CD4-positive, alpha-beta T cell treated with Interleukin-6 for 4 hours (primary cell): ENCODE data around the gene C1QTNF2.

ENCODE experiments used
- DNase-seq: peaks from one replicate; pipeline ENCODE4 v3.0.0-alpha.2; 2020; ENCODE audit warnings: mixed read lengths

Gene C1QTNF2

GRCh38 chr5:160369990-160370712 is at the start of gene C1QTNF2:
TSS of gene C1QTNF2 (minus strand) at chr5:160370626. CDS start at chr5:160355011, 15,615 bp downstream.
- no peak for DNase-seq

GRCh38 chr5:160420331-160420610 is 49.8 kb upstream of the C1QTNF2 start:
- no peak for DNase-seq

DNA sequence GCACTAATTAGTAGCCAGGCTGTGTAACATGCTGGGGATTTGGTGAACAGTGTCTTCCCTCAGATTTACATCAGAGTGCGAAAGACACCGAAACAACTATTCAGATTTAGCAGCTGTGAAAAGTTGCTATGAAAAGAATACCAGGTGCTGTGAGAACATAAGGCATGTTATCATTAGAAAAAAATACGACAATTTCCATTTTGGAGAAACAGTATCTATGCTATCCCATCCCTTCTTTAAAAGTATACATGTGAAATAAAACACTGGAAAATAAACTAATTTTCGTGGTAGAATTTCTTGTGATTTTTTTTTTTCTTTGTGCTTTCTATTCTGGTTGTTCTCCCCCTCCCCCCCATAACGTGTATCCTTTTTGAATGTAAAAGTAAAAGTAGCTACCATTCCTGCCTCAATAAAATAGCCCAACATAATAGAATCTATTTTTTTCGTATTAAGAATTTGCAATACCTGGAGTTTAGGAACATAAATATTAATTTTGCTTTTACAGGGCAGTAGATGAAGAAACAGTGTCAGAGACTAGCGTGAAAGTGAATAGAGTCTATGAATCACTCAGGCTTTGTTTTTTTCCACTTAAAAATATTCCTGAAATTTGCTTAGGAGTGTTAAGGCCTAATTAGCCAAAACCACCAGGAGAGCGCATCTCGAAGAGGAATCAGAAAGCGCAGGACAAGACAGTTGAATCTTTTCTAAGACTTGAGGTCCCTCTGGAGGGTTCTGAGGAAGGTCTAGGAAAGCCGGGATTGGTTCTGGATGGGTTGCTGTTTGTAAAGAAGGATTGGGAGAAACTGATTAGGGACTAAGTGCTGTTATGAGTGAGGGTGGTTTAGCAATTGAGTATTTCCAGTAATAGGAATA is 49.3 kb upstream of the C1QTNF2 start:
- no peak for DNase-seq

DNA sequence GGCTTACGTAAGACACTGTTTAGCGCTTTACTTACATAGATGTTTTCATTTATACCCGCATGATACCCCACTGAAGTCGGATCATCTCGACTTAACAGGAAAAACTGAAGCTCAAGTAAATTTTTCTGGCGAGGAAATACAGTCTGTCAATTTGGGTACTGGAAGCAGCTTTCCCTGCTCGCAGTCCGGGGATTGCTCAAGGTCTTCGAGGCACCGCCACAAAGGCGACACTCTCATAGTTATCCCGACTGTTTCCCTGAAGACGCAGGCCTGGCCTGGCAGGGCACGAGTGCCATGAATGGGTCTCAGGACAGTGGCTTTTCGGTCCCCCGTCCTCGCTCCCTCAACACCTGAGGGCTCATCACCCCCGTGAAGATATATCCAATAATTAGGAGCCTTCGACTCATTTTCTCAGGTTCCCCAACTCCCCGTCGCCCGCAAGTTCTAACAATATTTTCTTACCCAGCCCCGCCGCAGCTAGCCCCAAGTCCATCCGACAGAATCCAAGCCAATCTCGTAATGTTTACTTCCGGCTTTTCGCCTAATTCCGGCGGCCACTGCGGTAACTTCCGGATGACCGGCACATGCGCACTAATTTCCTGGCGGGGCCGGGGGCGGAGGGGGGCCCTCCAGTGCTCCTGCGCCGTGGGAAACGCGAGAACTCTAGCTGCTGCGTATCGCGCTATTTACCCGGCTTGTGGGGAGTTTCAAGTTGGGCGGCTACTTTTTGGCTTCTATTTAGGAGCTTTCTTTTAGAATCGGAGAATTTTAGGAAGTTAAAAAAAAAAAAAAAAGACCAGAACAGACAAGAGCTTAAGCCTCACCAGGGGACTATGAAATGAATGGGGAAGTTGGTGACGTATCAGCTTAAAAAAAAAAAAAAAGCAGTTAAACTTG is 48.4 kb upstream of the C1QTNF2 start, which contains the start of gene SLU7:
TSS of gene SLU7 (minus strand) at position 521 of the 897 bp plus-strand sequence. CDS start 3,787 bp downstream, outside the sequence.
- DNase-seq = peak; percentile 91

GRCh38 chr5:160399402-160400353 is 29.3 kb upstream of the C1QTNF2 start, which contains the start of gene FAM200C:
TSS of gene FAM200C (minus strand) at chr5:160400054. CDS start at chr5:160395490, 4,564 bp downstream.
- peak; percentile 74 for DNase-seq

GRCh38 chr5:160398806-160399205 is 28.4 kb upstream of the C1QTNF2 start:
- DNase-seq = no peak

GRCh38 chr5:160397492-160397891 is 27.1 kb upstream of the C1QTNF2 start:
- no peak for DNase-seq

- no peak for DNase-seq
Measured at GRCh38 chr5:160395111-160395510, 24.7 kb upstream of the C1QTNF2 start.

- no peak for DNase-seq
Measured at GRCh38 chr5:160390787-160391696, 20.6 kb upstream of the C1QTNF2 start.

DNA sequence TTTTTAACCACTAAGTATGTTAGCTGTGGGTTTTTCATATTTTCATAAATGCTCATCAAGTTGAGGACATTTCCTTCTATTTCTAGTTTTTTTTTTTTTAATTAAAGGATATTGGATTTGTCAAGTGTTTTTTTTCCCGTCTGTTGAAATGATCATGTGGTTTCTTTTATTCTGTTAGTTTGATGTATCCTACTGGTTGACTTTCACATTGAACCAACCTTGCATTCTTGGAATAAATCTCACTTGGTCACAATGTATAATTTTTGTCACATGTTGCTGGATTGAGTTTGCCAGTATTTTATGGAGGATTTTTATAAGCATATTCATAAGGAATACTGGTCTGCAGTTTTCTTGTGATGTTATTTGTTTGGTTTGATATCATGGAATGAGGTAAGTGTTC is 17.0 kb upstream of the C1QTNF2 start:
- DNase-seq = no peak

DNA sequence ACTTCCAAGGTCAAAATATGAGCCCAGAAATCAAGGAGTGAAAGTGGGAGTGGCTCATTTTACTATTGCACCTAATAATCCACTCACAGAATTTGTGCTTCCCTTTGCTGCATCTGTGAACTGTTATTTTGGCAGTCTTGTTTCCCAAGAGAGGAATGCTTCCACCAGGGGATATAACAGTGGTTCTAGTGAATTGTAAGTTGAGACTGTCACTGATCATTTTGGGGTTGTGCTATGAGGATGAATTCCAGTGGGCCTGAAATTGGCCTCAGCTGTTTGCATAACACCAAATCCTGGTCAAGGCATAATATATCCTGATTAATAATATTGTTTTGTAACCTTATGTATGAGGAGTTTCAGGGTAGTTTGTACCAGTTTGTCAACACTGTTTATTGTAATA is 15.1 kb upstream of the C1QTNF2 start:
- no peak for DNase-seq

- DNase-seq = no peak
Measured at GRCh38 chr5:160384681-160385080, 14.3 kb upstream of the C1QTNF2 start.

- DNase-seq = no peak
Measured at GRCh38 chr5:160382346-160382745, 11.9 kb upstream of the C1QTNF2 start.

GRCh38 chr5:160380041-160380440 is 9.6 kb upstream of the C1QTNF2 start:
- DNase-seq = no peak

DNA sequence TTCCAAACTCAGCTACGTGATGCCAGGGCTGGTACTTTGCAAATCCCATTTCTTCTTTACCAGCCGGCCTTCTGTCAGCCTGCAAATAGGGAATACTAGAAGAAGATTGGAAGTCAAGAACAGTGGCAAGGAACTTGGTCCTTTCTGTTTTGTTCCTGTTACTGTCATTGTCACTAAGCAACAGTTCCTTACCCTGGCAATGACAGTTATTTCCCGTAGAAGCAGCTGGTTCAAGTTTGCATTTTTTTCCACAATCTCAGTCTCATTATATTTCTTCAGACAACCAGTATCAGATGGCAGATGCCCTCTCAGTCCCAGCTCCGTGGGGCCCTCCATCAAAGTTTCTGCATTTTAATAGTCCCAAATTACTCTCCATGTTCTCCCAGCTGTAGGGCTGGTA is 9.1 kb upstream of the C1QTNF2 start:
- DNase-seq = no peak

- DNase-seq = no peak
Measured at GRCh38 chr5:160378330-160378729, 7.9 kb upstream of the C1QTNF2 start.

DNA sequence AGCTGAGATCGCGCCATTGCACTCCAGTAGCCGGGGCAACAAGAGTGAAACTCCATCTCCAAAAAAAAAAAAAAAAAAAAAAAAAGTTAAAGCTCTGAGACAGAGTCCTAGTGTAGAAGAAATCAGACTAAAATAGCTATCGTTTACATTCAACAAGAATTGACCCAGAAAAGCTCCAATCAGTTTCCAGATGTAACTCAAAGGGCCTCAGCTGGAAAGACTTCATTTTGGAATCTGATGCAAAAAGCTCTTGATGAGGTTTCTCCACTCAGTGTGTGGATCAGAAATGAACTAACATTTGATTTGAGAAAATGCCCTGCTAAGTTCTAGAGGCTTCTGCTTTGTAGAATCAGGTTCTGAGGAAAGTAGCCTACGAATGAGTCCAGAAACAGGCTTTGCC is 7.2 kb upstream of the C1QTNF2 start:
- DNase-seq = no peak

DNA sequence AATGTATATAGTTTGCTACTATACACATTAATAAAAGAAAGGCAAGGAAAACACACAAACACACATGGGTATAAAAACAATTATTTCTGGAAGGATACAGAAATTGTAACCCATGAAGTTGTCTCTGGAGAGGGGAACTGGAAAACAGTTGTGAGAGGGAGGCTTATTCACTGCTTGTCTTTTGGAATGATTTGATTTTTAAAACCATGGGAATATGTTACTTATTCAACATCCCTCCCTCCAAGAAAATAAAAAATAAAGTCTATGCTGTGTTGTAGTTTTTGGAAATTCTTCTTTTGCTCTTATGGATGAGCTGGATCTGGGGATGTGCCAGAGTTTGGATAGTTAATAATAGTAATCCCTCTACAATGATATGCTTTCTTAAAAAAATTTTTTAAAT is 6.0 kb upstream of the C1QTNF2 start:
- DNase-seq = no peak

DNA sequence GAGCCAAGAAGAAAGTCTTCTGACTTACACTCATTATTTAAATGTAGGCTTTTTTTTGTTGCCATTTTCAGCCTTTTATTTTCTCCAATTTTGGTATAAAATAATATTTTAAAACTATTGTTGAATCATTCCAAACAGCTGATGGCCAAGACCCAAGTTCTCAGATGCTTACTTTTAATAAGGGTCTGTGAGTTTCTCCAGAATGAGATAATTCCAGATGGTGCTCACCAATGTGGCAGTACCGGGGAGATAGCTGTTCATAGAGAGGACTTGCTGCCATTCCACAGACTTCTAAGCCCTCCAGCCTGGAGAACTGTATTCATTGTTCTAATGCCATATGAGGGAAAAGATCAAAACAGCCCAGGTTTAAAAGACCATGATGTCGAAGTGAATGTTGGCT is 5.3 kb upstream of the C1QTNF2 start:
- DNase-seq = no peak

DNA sequence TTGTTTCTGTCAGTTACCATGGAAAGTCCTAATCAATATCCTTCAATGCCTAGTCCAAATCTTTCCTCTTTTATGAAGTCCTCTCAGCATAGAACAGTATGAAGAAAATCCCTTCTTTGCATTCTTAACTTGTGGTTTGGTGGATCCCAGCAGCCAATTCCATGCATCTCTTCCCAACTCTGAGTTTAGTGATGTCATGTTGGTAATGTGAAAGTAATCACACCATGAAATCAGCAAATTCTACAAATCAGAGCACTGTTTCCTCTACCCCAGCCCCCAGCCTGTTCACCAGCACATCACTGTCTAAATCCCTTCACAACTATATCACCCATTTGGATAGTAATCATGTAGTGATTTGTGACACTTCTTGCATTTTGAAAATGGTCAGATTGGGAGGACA is 4.7 kb upstream of the C1QTNF2 start:
- no peak for DNase-seq

GRCh38 chr5:160371294-160371693 is 868 bp upstream of the C1QTNF2 start:
- no peak for DNase-seq
